Spleen (tissue), 7 donors: ENCODE measurements around the gene FERMT1.

Source experiments
- POLR2A ChIP-seq, 3 donors: fragments of 450-650 bp; IDR thresholded peaks; one replicate each; pipeline ENCODE4 v1.5.1; 2017; ENCODE audit warnings: antibody characterized with exemption in 3 of 3, mild to moderate bottlenecking in 1 of 3
- POLR2AphosphoS5 ChIP-seq, 3 donors: sonication (generic); formaldehyde crosslinking; IDR thresholded peaks; one replicate each; pipeline ENCODE4 v1.5.1; 2017; ENCODE audit warnings: antibody characterized with exemption in 3 of 3
- TF ChIP-seq, protein P1 (sequence below), 11 experiments: fragments of 200-600 bp in 7 of 11; fragments of 450-650 bp in 4 of 11; sonication (generic) in 4 of 11; IDR thresholded peaks in 8 of 11; conservative IDR thresholded peaks in 3 of 11; 1 replicate in 7 of 11; 2 replicates in 4 of 11; pipeline versions ENCODE4 v1.4.0 to v1.8.0; 2016 to 2021; ENCODE audit warnings: antibody characterized with exemption in 11 of 11, inconsistent platforms in 4 of 11, mild to moderate bottlenecking in 1 of 11
- donor health status: DM: no; HTN: no; CAD: no; lungs with moderate emphysema.
- donor health status: DM: no; HTN: no; CAD: no.
- donor health status: DM: no; HTN: no; CAD: no.

DNA sequence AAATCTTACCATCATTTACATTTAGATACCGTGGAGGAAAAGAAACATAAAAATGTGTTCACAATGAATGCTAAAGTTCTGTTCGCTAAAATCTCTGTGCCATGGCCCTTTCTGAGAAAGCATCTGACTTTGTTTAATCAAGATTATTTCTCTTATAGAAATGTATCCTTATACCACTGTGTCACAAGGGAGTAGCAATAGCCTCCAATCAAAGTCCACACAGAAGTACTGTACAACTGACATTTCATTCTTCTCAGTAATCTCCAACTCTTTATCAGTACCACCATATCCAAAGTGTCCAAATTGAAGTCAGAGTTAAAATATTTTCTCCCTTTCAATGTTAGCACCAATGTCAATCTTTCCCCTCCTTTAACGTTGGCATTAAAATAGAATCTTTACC is 6.1 kb downstream of the FERMT1 start:
- TF ChIP-seq POLR2AphosphoS5 (IDR thresholded peaks at IDR 0.05) (no peak), POLR2A (IDR thresholded peaks at IDR 0.05) (no peak)
- TF ChIP-seq, protein P1, sequence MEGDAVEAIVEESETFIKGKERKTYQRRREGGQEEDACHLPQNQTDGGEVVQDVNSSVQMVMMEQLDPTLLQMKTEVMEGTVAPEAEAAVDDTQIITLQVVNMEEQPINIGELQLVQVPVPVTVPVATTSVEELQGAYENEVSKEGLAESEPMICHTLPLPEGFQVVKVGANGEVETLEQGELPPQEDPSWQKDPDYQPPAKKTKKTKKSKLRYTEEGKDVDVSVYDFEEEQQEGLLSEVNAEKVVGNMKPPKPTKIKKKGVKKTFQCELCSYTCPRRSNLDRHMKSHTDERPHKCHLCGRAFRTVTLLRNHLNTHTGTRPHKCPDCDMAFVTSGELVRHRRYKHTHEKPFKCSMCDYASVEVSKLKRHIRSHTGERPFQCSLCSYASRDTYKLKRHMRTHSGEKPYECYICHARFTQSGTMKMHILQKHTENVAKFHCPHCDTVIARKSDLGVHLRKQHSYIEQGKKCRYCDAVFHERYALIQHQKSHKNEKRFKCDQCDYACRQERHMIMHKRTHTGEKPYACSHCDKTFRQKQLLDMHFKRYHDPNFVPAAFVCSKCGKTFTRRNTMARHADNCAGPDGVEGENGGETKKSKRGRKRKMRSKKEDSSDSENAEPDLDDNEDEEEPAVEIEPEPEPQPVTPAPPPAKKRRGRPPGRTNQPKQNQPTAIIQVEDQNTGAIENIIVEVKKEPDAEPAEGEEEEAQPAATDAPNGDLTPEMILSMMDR (IDR thresholded peaks at IDR 0.05 in 8 of 11, conservative IDR thresholded peaks at IDR 0.05 in 3 of 11) = no peak
